ENCODE results near the gene COL27A1.

- TF ChIP-seq SIN3A (IDR thresholded peaks at IDR 0.05; ENCODE audit: borderline replicate concordance, insufficient read depth, low read length) (no peak), POLR2AphosphoS5 (IDR thresholded peaks at IDR 0.05; ENCODE audit: low read depth, low read length) (no peak), FOXP2 (optimal IDR thresholded peaks at IDR 0.05; ENCODE audit: borderline replicate concordance, extremely low read depth, extremely low read length, insufficient read depth) (no peak), TAF1 (IDR thresholded peaks at IDR 0.05; ENCODE audit: borderline replicate concordance, insufficient read depth, low read length) (no peak)
Observed at GRCh38 chr9:114158482-114159130, 3.3 kb downstream of the COL27A1 start.
